Stimulated activated CD4-positive, alpha-beta T cell treated with anti-CD3 and anti-CD28 coated beads, TNF-alpha, amount 100 ng/mL, for 48 hours (primary cell): ENCODE results near the gene C6orf120.
A peak's percentile ranks its signal among the peaks of the same experiment; 100 is the strongest.
"Not testable (repeated sequence)": the region's sequence is repeated elsewhere in the genome, so short reads cannot be mapped to it uniquely, and the experiment has no call there.

Source experiments
- DNase-seq, 3 donors: peaks; one replicate each; pipeline ENCODE4 v3.0.0-alpha.2; 2020; ENCODE audit warnings: low read depth in 3 of 3

The C6orf120 gene

GRCh38 chr6:169678342-169678741 is 23.6 kb upstream of the C6orf120 start:
- no peak for DNase-seq

GRCh38 chr6:169684056-169684455 is 17.9 kb upstream of the C6orf120 start:
- DNase-seq = no peak

GRCh38 chr6:169685860-169686259 is 16.1 kb upstream of the C6orf120 start:
- no peak for DNase-seq

- no peak for DNase-seq
Measured at GRCh38 chr6:169689287-169689686, 12.6 kb upstream of the C6orf120 start.

GRCh38 chr6:169691260-169691659 is 10.7 kb upstream of the C6orf120 start:
- DNase-seq = no peak

- DNase-seq = no peak
Measured at GRCh38 chr6:169692516-169692915, 9.4 kb upstream of the C6orf120 start.

GRCh38 chr6:169695131-169695530 is 6.8 kb upstream of the C6orf120 start:
- no peak for DNase-seq

- DNase-seq = not testable (repeated sequence)
Measured at GRCh38 chr6:169697115-169697514, 4.8 kb upstream of the C6orf120 start.

- DNase-seq = no peak
Measured at GRCh38 chr6:169700296-169700695, 1.6 kb upstream of the C6orf120 start.

- peak in 1 of 3 donors; percentile 6 for DNase-seq
Measured at GRCh38 chr6:169701311-169701953, 494 bp upstream of the C6orf120 start.

- DNase-seq = no peak
Measured at GRCh38 chr6:169702840-169703246, 917 bp downstream of the C6orf120 start.

- DNase-seq = no peak
Measured at GRCh38 chr6:169707772-169708171, 5.8 kb downstream of the C6orf120 start.

GRCh38 chr6:169709293-169709692 is 7.4 kb downstream of the C6orf120 start:
- no peak for DNase-seq

- DNase-seq = no peak
Measured at GRCh38 chr6:169710009-169710408, 8.1 kb downstream of the C6orf120 start.

GRCh38 chr6:169714178-169714577 is 12.3 kb downstream of the C6orf120 start:
- DNase-seq = no peak

GRCh38 chr6:169714595-169714994 is 12.7 kb downstream of the C6orf120 start:
- no peak for DNase-seq

- no peak for DNase-seq
Measured at GRCh38 chr6:169719117-169719516, 17.2 kb downstream of the C6orf120 start.

GRCh38 chr6:169720207-169720855 is 18.4 kb downstream of the C6orf120 start:
- no peak for DNase-seq

GRCh38 chr6:169722362-169723199 is 20.7 kb downstream of the C6orf120 start:
- DNase-seq = peak; percentile 7 to 27 (median 17)

GRCh38 chr6:169723200-169723909 is 21.4 kb downstream of the C6orf120 start:
- DNase-seq = peak; percentile 33 to 56 (median 34)

- peak in 2 of 3 donors; percentile 13 to 20 for DNase-seq
Measured at GRCh38 chr6:169723991-169724493, 22.1 kb downstream of the C6orf120 start.
